Right forelimb (tissue), 1 donor: ENCODE results near the gene SRRM4.

Experiments used
- DNase-seq: peaks from one replicate; pipeline ENCODE4 v3.0.0-alpha.2; 2018

SRRM4 gene

DNA sequence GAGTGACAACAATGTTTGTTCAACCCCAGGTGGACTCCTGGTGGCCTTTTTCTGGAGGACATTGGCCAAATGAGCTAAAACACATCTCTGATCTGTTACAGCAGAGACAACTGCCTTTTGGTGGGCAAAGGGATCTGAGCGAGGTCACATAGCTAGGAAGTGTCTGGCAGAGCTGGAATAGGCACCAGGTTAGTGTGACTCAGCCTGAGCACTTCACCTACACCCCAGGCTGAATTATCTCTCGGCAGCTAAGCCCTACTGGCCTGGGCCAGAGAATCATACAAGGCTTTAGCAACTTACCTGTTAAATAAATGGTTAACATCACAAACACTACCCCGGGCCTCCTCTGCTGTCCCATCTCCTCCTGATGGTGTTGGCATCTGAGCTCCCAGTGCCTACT is 147.2 kb downstream of the SRRM4 start:
- DNase-seq, result no peak

DNA sequence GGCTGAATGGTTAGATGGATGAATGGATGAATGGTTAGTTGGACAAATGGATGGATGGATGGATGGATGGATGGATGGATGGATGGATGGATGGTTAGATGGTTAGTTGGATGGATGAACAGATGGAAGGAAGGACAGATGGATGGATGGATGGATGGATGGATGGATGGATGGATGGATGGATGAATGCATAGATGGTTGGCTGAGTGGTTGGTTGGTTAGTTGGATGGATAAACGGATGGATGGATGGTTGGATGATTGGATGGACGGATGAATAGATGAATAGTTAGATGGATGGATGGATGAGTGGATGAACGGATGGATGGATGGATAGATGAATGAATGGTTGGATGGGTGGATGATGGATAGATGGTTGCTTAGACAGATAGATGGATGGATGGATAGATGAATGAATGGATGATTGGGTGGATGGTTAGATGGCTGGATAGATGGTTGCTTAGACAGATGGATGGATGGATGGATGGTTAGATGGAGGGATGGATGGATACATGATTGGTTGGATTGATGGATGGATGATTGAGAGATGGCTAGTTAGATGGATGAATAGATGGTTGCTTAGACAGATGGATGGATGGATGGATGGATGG is 148.6 kb downstream of the SRRM4 start:
- DNase-seq, result no peak

DNA sequence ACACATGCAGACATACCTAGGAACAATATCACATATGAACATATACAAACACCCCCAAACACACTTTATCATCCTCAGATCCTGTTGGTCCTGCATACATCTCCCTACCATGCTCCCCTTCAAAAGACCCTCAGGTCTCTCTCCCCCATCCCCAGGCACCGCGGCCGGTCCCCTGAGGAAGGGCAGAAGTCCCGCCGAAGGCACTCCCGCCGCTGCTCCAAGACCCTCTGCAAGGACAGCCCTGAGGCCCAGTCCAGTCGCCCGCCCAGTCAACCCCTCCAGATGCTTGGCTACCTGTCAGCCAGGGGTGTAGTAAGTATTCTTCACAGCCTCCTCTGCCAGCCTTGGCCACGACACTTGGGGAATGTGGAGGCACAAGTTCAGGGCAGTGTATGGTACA is 149.2 kb downstream of the SRRM4 start:
- DNase-seq, result no peak

DNA sequence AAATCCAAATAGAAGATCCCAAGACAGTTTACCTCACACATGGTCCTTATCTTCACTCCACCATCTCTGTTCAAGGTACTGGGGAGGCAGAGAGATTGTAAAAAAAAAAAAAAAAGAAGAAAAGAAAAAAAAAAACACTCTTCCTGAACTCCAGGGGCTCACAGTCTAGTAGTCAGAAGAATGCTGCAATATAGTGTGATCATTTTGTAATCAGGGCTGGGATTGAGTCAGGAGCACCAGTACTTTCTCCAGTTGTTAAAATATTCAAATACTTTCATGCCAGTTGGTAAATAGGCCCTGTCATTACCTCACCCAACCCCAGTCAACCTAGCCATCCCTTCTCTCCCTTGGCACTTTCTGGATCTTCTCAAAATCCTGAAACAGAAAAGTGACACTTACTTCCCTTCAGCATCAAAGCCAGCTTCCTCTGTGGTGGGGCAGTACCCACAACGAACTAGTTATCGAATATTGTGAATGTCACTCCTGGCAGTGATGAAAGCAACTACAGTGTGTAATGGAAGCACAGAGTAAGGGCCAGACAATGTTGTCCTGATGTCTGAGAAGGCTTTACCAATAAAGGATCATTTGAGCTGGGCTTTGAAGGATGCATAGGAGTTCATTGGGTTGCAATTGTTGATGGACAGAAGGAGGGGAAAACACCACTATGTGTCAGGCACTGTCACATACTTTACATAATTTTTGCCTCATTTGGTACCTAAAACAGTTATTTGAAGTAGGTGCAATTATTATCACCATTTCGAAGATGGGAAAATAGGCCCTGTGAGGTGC is 153.1 kb downstream of the SRRM4 start:
- DNase-seq, result no peak

DNA sequence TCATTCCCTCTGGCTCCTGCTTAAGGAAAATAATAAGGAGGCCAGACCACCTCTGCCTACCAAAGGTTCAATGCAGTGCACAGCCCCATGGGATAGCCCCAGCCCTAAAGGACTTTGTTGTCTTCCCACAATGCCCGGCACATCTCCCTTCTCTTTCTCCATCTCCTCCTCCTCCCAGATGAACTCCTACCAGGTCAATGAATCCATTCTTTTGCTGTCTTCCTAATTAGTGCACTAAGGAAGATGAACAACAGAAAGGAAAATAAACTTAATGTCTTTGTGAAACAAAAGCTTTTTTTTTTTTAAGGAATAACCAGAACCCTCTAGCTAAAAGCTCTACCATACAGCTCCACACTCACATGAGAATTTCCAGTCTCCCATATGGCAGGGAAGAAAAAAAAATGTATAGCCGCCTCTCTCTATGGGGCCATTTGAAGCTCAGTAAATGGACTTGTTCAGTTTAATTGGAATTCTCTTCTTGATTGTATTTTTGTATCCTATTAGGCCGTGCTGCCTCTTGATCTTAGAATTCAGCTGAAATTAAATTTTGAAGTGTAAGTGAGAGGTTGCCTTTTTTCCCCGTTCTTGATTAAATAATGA is 155.6 kb downstream of the SRRM4 start:
- DNase-seq, result no peak

DNA sequence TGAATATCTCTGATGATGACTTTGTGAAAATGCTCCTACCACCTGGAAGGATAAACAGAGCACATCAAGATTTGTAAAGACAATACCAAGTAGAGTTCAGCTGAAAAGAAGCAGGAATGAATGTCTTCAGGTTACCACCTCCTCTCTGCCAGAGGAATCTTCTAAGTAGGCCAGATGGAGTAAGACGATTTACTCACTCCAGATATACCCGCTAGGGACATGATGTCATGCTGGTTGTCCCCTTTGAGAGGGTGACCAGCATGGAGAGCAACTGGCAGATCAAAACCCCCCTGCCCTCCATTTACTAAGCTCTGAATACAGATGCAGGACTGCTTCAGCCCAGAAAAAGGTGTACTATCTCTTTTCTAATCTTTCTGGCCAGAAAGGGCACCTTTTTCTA is 158.1 kb downstream of the SRRM4 start:
- no peak for DNase-seq

DNA sequence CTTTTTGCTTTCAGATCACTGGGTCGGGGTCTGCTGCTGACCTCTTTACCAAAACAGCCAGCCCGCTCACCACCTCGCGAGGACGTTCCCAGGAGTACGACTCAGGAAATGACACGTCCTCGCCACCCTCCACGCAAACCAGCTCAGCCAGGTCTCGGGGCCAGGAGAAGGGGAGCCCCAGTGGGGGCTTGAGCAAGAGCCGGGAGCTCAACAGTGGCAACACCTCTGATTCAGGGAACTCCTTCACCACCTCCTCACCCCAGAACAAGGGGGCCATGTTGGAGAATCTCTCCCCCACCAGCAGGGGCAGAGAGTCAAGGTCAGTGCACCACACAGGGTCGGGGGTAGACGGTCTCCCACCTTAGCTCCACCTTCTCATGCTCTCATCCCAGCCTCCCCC is 164.0 kb downstream of the SRRM4 start:
- DNase-seq, result no peak

DNA sequence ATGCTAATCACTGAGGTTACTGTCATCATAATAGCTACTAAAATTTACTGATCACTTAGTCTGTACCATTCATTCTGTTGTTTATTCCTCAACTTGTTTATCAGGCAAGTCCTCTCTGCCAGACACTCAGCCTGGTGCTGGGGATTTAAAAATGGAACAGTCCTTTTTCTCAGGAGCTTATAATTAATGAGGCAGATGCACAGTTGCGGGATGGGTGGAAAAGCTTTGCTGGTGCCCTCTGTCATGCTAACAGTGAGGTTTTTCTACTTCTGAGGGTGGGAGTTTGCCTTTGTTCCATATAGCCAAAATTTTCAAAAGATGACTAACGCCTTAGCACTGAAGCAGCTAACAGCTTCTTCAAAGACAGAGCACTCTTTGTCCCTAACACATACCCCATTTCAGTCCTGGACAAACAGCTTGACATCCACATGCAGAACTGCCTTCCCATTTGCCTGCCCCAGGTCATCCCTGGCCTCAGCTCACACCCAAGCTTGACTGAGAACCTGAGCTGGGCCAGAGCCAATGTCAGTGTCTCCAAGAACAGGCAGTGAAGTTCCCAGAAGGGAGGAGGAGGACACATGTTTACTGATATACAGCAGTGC is 166.6 kb downstream of the SRRM4 start:
- no peak for DNase-seq

DNA sequence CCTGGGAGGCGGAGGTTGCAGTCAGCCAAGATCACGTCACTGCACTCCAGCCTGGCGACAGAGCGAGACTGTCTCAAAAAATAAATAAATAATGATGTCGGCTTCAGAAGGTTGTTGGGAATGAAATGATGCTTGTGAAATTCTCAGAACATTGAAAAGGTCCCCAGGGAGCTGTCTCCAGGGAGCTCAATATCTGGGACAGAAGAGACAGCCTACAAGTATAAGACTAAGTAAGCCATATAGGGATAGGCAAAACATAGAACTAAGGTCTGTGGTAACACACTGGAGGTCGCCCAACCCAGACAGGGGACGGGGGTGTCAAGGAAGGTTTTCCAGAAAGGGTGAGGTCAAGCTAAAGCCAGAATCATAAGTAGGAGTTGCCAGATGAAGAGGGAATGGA is 167.9 kb downstream of the SRRM4 start:
- no peak for DNase-seq

DNA sequence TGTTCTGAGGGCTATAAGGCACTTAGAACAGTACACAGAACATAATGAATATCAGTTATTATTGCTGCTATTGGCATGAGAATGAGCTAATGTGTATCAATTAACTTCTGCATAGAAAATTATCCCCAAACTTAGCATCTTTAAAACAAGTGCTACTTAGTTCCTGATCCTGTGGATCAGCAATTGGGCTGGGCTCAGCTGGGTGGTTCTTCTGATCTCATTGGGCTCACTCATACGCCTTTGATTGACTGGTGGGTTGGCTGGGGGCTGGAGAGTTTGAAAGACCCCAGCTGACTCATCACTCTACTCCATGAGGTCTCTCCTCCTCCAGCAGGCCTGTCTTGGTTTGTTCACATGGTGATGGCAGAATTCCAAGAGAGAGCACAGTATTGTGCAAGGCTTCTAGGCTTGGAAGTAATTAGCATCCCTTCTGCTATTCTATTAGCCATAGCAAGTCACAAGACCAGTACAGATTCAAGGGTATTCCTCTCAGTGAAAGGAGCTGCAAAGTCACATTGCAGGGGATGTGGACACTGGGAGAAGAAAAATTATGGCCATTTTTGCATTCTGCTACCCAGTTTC is 170.2 kb downstream of the SRRM4 start:
- DNase-seq, result no peak

DNA sequence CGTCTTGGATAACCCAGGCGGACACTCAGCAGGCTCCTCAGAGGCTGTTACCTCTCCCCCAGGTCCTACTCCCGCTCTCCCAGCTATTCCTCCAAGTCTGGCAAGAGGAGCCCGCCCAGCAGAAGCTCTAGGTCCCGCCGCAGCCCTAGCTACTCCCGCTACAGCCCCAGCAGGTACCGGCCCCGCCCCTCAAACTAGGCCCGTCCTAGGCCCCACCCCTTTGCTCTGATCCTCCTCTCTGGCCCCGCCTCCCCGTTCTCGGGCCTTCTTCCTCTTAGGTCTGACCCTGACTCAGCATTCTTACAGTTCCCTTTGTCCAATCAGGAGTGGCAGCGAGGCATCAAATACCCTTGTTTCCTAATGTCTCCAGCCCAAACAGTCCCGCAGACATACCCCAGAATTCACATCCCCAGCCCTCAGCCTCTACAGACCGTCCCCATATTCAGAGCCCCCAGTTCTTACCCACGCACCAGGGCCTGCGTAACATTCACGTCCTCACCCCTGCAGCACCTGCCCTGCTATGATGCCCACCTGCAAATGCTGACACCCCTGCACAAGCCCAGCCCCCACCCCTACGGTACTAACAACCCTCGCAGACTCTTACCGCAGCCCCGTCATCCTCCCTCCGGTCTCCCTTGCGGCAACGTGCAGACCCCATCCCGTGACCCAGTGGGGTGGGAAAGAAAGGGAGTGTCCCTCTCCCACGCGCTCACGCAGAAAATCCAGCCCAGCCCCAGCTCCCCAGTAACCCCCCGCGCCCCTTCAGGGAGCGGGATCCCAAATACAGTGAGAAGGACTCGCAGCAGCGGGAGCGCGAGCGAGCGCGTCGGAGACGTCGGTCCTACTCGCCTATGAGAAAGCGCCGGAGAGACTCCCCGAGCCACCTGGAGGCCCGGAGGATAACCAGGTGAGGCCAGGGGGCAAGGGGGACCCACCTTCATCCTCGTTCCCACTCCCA is 172.4 kb downstream of the SRRM4 start:
- DNase-seq, result no peak

DNA sequence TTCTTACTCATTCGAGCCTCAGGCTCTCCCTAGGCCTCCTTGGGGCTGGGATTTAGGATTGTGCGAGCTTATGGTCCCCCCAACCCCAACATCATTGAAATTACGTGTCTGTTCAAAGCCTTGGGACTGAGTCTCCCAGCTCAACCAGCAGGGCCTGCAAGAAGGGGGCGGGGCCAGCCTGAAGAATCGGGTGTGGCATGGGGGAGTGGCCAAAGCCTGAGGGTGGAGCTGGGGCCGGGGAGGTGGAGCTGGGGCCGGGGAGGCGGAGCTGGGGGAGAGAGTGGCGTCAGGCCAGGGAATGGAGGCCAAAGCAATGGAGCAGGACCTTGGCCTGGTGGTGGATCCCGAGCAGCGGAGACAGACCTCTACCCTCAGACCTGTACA is 173.1 kb downstream of the SRRM4 start:
- no peak for DNase-seq

DNA sequence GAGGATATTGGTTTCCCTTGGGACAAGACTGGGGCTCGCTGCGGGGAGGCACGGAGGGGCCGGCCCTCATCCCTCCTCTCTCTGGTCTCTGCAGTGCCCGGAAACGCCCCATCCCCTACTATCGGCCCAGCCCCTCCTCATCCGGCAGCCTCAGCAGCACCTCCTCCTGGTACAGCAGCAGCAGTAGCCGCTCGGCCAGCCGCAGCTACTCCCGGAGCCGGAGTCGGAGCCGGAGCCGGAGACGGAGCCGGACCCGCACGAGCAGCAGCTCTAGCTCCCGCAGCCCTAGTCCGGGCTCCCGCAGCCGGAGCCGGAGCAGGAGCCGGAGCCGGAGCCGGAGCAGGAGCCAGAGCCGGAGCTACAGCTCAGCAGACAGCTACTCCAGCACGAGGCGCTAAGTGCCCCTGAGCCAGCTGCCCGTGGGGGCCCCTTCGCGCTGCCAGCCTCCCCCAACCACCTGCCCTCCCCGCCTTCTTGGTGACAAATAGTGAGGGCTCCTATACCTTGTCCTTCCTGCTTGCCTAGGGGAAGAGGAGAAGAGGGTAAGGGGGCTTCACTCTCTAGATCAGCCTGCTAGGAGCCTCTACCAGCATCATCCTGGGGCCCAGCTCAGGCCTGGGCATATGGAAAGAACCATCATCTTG is 175.2 kb downstream of the SRRM4 start:
- no peak for DNase-seq

DNA sequence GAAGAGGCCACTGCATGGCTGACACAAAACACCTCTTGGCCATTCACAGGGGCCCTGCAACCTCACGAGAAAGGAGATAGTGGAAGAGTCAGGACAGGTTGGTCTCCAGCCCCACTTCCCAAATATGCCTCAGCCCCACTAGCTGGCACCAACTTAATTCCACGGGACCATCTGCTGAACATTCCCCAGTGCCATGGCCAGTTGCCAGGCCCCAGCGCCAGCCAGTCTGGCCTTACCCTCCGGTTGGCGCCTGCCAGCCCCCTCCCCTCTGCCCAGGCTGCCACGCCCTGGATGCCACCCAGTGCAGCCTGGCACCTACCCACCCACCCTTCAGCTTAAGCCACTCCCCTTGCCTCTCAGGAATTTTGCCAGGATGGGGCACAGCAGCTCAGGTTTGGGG is 176.2 kb downstream of the SRRM4 start:
- DNase-seq, result peak; percentile 54

DNA sequence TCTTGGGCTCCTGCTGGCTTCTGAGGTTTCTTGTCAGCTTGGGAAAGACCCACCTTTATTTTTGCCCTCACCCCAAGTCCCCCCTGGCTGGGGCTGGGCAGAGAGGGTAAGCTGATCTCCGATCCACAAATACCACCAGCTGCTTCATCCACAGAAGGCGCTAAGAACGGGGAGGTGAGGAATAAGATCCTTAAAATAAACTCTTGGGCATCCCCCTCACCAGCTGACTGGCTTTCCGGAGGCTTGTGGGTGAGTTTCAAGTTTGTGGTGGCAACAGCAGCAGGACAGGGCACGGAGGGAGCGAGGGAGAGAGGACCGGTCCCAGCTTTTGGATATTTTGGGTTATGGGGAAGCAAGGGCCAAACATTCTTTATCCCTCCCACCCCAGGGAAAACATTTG is 176.6 kb downstream of the SRRM4 start:
- no peak for DNase-seq

DNA sequence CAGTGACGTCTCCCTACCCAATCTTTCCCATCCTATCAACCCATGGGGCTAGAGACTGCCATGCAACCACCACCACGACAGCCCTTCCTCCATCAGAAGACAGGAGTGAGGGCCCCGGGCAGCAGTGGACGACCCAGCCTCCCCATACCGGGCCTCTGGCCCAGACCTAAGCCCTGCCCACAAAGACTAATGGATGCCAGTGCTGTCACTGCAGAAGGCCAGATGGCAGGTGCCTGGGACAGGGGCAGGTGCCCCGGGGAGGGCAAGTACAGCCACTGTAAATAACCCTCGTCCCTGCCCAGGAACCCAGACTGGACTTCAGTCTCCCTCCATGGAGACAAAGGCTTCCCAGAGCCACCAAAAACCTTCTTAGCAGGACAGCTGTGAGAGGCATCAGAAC is 177.1 kb downstream of the SRRM4 start:
- DNase-seq, result peak; percentile 46

DNA sequence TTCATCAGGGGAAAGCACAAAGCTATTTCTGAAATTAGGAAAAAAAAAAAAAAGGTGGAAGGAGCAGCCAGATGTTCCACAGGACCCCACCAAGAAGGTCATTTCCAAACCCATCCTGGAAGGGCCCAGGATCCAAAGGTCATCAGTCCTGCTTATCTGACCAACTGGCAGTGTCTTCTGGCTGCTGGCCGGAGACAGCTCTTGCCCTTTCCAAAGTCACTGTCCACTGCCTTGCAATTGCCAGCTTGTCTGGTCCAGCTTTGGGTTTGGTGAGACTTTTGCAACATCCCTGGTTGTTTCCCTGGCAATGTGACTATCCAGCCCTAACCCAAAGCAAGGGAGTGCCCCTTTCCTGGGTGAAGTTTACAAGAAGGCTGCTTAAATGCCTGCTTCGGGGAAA is 178.5 kb downstream of the SRRM4 start:
- DNase-seq, result no peak

DNA sequence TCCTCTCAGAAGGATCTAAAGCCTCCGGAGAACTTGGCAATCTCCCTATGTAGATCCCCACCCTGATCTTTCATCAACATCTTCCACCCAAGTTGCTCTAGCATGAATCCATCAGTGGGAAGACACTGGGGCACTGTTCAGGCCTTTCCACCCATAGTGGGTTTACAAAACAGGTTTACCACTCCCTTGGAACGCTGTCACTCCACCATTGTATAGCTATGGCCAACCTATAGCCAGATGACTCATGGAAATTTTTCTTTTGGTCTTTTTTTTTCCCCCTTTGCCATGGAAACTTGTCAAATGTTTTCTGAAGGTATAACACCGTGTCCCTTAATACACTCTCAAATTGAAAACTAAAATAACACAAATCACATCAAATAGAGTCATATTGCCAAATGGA is 186.6 kb downstream of the SRRM4 start:
- DNase-seq, result no peak

DNA sequence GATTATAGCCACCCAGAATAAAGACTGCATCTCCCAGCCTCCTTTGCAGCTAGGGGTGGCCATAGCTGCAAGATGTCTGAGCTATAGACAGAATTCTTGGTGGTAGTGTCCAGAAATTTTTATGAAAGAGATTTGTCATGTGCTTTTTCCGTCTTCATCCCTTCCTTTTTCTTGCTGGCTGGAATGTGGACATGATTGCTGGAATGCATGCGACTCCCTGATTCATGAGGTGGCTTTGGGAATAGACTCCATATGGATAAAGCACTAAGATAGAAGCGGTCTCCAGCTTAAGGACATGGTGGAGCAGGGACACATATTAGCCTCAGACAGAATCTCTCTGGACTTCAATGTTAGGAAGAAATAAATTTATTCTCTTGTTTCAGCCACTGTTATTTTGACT is 187.4 kb downstream of the SRRM4 start:
- DNase-seq, result no peak

DNA sequence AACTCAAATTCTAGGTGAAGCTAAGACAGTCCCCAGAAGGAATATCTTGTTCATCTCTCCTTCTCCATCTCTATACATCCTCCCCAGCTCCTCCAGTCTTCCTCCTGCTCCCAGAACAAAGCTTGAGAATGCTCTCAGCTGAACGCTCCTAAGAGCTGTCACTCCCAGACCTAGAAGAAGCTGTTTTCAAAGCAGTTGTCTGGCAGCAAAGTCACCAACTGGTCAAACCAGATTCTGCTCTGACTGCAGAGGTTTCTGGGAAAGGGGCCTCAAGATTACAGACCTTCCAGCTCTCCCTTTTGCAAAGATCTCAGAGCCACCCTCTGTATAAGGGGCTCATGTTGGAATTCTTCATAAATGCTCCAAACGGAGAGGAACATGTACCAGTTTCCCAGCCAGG is 187.8 kb downstream of the SRRM4 start:
- no peak for DNase-seq

DNA sequence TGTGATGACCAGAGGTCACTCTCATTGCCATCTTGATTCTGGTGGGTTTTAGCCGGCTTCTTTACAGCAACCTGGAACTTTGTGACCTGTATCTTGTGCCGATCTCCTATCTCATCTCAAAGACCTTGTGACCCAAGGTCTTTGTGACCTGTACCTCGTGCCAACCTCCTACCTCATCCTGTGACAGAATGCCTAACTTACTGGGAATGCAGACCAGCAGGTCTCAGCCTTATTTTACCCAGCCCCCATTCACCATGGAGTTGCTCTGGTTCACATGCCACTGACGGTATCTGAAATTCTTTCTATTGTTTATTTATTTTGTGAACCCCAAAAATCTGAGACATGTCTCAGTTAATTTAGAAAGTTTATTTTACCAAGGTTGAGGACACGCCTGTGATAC is 189.9 kb downstream of the SRRM4 start:
- no peak for DNase-seq
